B cell (primary cell): Measurements from ENCODE around the gene NAPA. TPM values are rescaled to one million over a fixed set of nuclear protein-coding genes. Genes with fewer than 3 reads are reported as not detected.

Source experiments
- ATAC-seq: fragments of 200-7000 bp; cut with Tn5 transposase; one replicate; pipeline ENCODE4 v1.10.0; 2021; ENCODE audit warnings: low read depth, mild to moderate bottlenecking, moderate number of reproducible peaks, moderate library complexity
- CTCF ChIA-PET: fragments of 350-600 bp; sonication (Branson Sonifier 250); formaldehyde crosslinking; loops from one replicate; lab custom pipeline; 2021; ENCODE audit warnings: antibody characterized with exemption, inconsistent platforms; lab: Charles Lee
- POLR2A ChIA-PET: fragments of 350-600 bp; sonication (Branson Sonifier 250); formaldehyde crosslinking; loops from one replicate; lab custom pipeline; 2021; ENCODE audit warnings: antibody characterized with exemption; lab: Charles Lee
- DNase-seq: peaks from one replicate; pipeline ENCODE4 v3.0.0; 2013
- H2AFZ ChIP-seq: 2 replicates; pipeline ENCODE4 v1.6.1; 2012; ENCODE audit warnings: mild to moderate bottlenecking, low read depth, low read length; ENCODE audit not compliant: insufficient read depth, poor library complexity, severe bottlenecking
- H3K27ac ChIP-seq, 2 donors: 1 replicate in 1 of 2; 2 replicates in 1 of 2; pipeline ENCODE4 v1.5.1; 2012 to 2013; ENCODE audit warnings: low read length in 2 of 2, mild to moderate bottlenecking in 2 of 2, moderate library complexity in 1 of 2
- H3K27me3 ChIP-seq, 4 experiments: fragments of 200-600 bp in 1 of 4; sonication (generic) in 1 of 4; replicated peaks in 1 of 4; 1 replicate in 2 of 4; 2 replicates in 2 of 4; pipeline versions ENCODE4 v1.6.1 to v1.7.0; 2013 to 2016; ENCODE audit warnings: low read length in 3 of 4, mild to moderate bottlenecking in 2 of 4, mixed read lengths in 1 of 4, moderate library complexity in 1 of 4; ENCODE audit not compliant: insufficient read depth in 4 of 4, control insufficient read depth in 3 of 4; ENCODE audit errors: control extremely low read depth in 1 of 4
- H3K36me3 ChIP-seq, 2 experiments: replicated peaks in 1 of 2; 1 replicate in 1 of 2; 2 replicates in 1 of 2; pipeline versions ENCODE4 v1.6.1 to v1.7.1; 2013; ENCODE audit warnings: low read length in 1 of 2; ENCODE audit not compliant: insufficient read depth in 2 of 2, control insufficient read depth in 1 of 2; ENCODE audit errors: control extremely low read depth in 1 of 2, extremely low read depth in 1 of 2
- H3K4me1 ChIP-seq, 2 donors: fragments of 200-600 bp in 1 of 2; sonication (generic) in 1 of 2; 1 replicate in 1 of 2; 2 replicates in 1 of 2; pipeline versions ENCODE4 v1.5.1 to v1.6.1; 2013 to 2017; ENCODE audit warnings: low read length in 2 of 2; ENCODE audit not compliant: control insufficient read depth in 2 of 2, insufficient read depth in 2 of 2
- H3K4me2 ChIP-seq: replicated peaks from 2 replicates; pipeline ENCODE3; 2012; ENCODE audit warnings: mild to moderate bottlenecking, low read depth, low read length; ENCODE audit not compliant: poor library complexity, severe bottlenecking
- H3K4me3 ChIP-seq, 5 experiments: fragments of 200-600 bp in 1 of 5; sonication (generic) in 1 of 5; 1 replicate in 3 of 5; 2 replicates in 2 of 5; pipeline versions ENCODE4 v1.5.1 to v1.7.0; 2011 to 2016; ENCODE audit warnings: low read length in 4 of 5, mild to moderate bottlenecking in 4 of 5, low read depth in 2 of 5, control low read depth in 1 of 5, moderate library complexity in 1 of 5; ENCODE audit not compliant: insufficient read depth in 1 of 5; ENCODE audit errors: control extremely low read depth in 1 of 5, extremely low read depth in 1 of 5
- H3K79me2 ChIP-seq: fragments of 200-600 bp; sonication (generic); one replicate; pipeline ENCODE4 v1.6.0; 2016; ENCODE audit warnings: low read length; ENCODE audit not compliant: control insufficient read depth, insufficient read depth
- H3K9ac ChIP-seq: fragments of 200-600 bp; sonication (generic); 2 replicates; pipeline ENCODE4 v1.6.1; 2017; ENCODE audit warnings: mild to moderate bottlenecking, low read length, moderate library complexity
- H3K9me3 ChIP-seq, 3 donors: one replicate each; pipeline versions ENCODE4 v1.6.1 to v1.7.1; 2013; ENCODE audit warnings: low read length in 2 of 3; ENCODE audit not compliant: control insufficient read depth in 2 of 3, insufficient read depth in 1 of 3; ENCODE audit errors: control extremely low read depth in 1 of 3
- H4K20me1 ChIP-seq: 2 replicates; pipeline ENCODE4 v1.6.0; 2012; ENCODE audit warnings: mild to moderate bottlenecking, low read length; ENCODE audit not compliant: insufficient read depth, control insufficient read depth, poor library complexity, severe bottlenecking
- H3K27ac Mint-ChIP-seq: one replicate; pipeline ENCODE4 v1.8.0; 2021; ENCODE audit warnings: mixed read lengths
- H3K27me3 Mint-ChIP-seq: one replicate; pipeline ENCODE4 v1.8.0; 2021; ENCODE audit warnings: mixed read lengths
- H3K4me1 Mint-ChIP-seq: one replicate; pipeline ENCODE4 v1.8.0; 2021; ENCODE audit warnings: mixed read lengths
- H3K4me3 Mint-ChIP-seq: one replicate; pipeline ENCODE4 v1.8.0; 2021; ENCODE audit warnings: mixed read lengths
- H3K9me3 Mint-ChIP-seq: one replicate; pipeline ENCODE4 v1.8.0; 2022; ENCODE audit warnings: mixed read lengths; ENCODE audit not compliant: insufficient read depth
- EZH2 ChIP-seq: IDR thresholded peaks from 2 replicates; pipeline ENCODE4 v1.6.1; 2012; ENCODE audit warnings: borderline replicate concordance, low read depth, mild to moderate bottlenecking, moderate library complexity, low read length; ENCODE audit not compliant: insufficient read depth, poor library complexity, severe bottlenecking
- WGBS: methylation state at CpG from one replicate; pipeline ENCODE4 v1.1.5; 2013; ENCODE audit warnings: missing lambda C conversion rate; ENCODE audit not compliant: insufficient coverage; 5-methylcytosine and 5-hydroxymethylcytosine counted together
- intact Hi-C: fragments of 100-400 bp; cut with micrococcal nuclease; formaldehyde crosslinking; loops from one replicate; pipeline ENCODE4 v1.10.0; 2022
- polyA plus RNA-seq: library from polyadenylated mRNA; depleted of rRNA; stranded (reverse); fragments of >200 nt; gene quantifications from 2 replicates; pipeline ENCODE4 v1.2.3, GENCODE V29; 2012
- total RNA-seq, 2 donors: library from RNA; stranded (reverse); fragments of 120-200 nt in 1 of 2; gene quantifications; 1 replicate in 1 of 2; 2 replicates in 1 of 2; pipeline versions ENCODE4 v1.2.3 to v1.2.4, GENCODE V29; 2013 to 2022
- TF ChIP-seq, protein P1 (sequence below): fragments of 200-600 bp; IDR thresholded peaks from one replicate; pipeline ENCODE4 v1.8.0; 2022; ENCODE audit warnings: antibody characterized with exemption, mild to moderate bottlenecking

The NAPA gene
- total and polyA plus RNA-seq, 2 donors (not counting 1 experiment from before 2014, with no cell fraction given), result 66.8 to 86.5 TPM

DNA sequence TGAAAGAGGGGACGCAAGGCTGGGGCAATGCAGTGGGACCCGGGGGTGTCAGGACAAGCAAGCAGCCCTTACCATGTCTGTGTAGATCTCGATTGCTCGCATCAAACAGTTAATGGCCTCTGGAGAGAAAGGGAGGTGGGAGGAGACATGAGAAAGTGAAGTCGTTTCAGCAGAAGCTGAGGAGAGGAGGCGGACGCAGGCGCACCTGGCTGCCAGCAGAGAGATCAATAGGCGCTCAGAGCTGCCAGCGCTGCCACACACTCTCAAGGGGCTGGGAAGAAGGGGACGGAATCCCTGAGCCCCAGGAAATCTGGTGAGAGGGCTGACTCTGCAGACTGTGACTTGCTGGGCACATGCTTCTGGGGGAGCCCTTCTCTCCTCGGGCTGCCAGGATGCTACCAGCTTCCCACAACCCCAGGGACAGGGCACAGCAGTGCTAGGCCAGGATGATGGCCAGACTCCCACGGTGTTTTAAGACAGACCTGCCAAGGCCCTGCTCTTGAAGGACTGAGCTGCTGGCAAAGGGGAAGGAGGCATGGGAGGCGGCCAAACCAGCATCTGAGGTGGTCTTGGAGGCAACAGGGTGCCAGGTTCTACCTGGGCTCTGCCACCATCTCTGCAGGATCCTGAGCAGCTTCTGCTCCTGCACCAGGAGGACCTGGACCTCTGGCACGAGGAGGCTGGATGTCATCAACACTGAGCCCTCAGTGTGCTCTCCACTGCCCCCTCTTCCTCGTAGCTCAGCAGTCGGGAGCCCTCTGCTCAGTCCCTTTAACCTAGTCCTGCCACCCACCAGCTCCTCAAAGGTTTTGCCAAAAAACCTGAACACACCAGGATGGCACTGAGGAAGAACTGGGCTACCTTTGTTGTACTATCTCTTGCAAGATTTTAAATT is 19.1 kb downstream of the NAPA start:
- Mint-ChIP-seq H3K4me3 (no peak overlapping the region), H3K27ac (no peak overlapping the region), H3K9me3 (no peaks in the 10 kb centered on the region), H3K4me1 (no peaks in the 10 kb centered on the region), H3K27me3 (no peaks in the 10 kb centered on the region)
- no peaks in the 10 kb centered on the region for H3K27me3 ChIP-seq
- ChIA-PET POLR2A (no interaction called here), CTCF (no interaction called here)
- TF ChIP-seq, protein P1, sequence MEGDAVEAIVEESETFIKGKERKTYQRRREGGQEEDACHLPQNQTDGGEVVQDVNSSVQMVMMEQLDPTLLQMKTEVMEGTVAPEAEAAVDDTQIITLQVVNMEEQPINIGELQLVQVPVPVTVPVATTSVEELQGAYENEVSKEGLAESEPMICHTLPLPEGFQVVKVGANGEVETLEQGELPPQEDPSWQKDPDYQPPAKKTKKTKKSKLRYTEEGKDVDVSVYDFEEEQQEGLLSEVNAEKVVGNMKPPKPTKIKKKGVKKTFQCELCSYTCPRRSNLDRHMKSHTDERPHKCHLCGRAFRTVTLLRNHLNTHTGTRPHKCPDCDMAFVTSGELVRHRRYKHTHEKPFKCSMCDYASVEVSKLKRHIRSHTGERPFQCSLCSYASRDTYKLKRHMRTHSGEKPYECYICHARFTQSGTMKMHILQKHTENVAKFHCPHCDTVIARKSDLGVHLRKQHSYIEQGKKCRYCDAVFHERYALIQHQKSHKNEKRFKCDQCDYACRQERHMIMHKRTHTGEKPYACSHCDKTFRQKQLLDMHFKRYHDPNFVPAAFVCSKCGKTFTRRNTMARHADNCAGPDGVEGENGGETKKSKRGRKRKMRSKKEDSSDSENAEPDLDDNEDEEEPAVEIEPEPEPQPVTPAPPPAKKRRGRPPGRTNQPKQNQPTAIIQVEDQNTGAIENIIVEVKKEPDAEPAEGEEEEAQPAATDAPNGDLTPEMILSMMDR, result no peak
- no peak for TF ChIP-seq EZH2
- H4K20me1 ChIP-seq, result peaks cover 39% of the 10 kb centered on the region
- no peak overlapping the region for H3K4me3 ChIP-seq
- ATAC-seq, result no peak
- peaks cover 5% of the 10 kb centered on the region for H3K79me2 ChIP-seq
- no peak overlapping the region for H3K9ac ChIP-seq
- no peaks in the 10 kb centered on the region for H3K9me3 ChIP-seq
- no peak overlapping the region for H3K4me2 ChIP-seq
- no peak overlapping the region for H3K27ac ChIP-seq
- H3K4me1 ChIP-seq, result no peaks in the 10 kb centered on the region
- DNase-seq, result no peak
- peaks cover 0 to 61% of the 10 kb centered on the region in 2 experiments for H3K36me3 ChIP-seq
- 85% methylated on average over 16 of the region's 17 CpGs for WGBS
- intact Hi-C loops, result no loop called here
- no peak overlapping the region for H2AFZ ChIP-seq

DNA sequence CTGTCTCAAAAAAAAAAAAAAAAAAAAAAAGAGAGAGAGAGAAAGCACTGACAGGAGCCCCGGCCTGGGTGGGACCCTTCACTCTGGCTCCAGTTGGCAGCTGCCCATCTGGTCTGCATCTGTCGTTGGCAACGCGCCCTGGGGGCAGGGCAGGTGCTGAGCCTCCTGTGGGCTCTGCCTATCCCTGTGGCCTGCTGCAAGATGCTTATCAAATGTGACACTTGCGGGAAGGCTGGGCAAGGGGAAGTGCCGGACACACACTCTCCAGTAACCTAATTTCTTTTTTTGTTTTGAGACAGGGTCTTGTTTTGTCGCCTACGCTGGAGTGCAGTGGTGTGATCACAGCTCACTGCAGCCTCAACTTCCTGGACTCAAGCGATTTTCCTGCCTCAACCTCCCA is 20.1 kb downstream of the NAPA start:
- Histone ChIP-seq H3K4me3 (no peak overlapping the region), H3K4me2 (no peak overlapping the region), H2AFZ (no peak overlapping the region), H3K9me3 (no peaks in the 10 kb centered on the region), H3K9ac (no peak overlapping the region), H4K20me1 (peaks cover 29% of the 10 kb centered on the region), H3K4me1 (no peaks in the 10 kb centered on the region), H3K79me2 (peaks cover 8% of the 10 kb centered on the region), H3K27ac (no peak overlapping the region), H3K27me3 (no peaks in the 10 kb centered on the region), H3K36me3 (peaks cover 0 to 51% of the 10 kb centered on the region in 2 experiments)
- Mint-ChIP-seq H3K9me3 (no peaks in the 10 kb centered on the region), H3K27ac (no peak overlapping the region), H3K4me3 (no peak overlapping the region), H3K27me3 (no peaks in the 10 kb centered on the region), H3K4me1 (no peaks in the 10 kb centered on the region)
- ChIA-PET CTCF (no interaction called here), POLR2A (no interaction called here)
- WGBS, result 33% methylated on average over 4 of the region's 9 CpGs
- no peak for ATAC-seq
- no peak for DNase-seq
- TF ChIP-seq EZH2, result no peak
- TF ChIP-seq, protein P1, result no peak
- intact Hi-C loops, result no loop called here
